ENCODE data around the gene SOX13. TPM values are rescaled to one million over a fixed set of nuclear protein-coding genes. Genes with fewer than 3 reads are reported as not detected.

The SOX13 gene
- total RNA-seq, 1 experiment from 2014 or later: 35.6 TPM

DNA sequence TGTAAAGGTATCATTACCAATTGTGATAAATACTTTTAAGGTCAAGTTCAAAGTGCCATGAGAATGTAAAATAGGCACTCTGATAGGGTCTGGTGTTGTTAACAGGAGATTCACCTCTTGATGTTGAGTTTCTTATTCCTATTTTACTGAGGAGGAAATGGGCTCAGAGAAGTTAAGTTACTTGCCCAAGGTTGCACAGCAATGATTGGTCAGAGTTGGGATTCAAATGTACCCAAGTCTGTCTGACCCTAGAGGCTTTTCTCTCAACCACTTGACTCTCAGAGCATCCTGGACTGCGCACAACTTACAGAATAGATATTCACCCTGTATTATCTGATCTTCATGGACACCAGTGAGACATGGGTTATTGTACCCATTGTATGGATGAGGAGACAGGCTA lies 33.9 kb downstream of the SOX13 start (continued):
- TF ChIP-seq, protein P1, sequence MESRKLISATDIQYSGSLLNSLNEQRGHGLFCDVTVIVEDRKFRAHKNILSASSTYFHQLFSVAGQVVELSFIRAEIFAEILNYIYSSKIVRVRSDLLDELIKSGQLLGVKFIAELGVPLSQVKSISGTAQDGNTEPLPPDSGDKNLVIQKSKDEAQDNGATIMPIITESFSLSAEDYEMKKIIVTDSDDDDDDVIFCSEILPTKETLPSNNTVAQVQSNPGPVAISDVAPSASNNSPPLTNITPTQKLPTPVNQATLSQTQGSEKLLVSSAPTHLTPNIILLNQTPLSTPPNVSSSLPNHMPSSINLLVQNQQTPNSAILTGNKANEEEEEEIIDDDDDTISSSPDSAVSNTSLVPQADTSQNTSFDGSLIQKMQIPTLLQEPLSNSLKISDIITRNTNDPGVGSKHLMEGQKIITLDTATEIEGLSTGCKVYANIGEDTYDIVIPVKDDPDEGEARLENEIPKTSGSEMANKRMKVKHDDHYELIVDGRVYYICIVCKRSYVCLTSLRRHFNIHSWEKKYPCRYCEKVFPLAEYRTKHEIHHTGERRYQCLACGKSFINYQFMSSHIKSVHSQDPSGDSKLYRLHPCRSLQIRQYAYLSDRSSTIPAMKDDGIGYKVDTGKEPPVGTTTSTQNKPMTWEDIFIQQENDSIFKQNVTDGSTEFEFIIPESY (IDR thresholded peaks at IDR 0.05; ENCODE audit: extremely low read depth, insufficient replicate concordance, low read length): no peak
- TF ChIP-seq CEBPB (IDR thresholded peaks at IDR 0.05; ENCODE audit: low read depth) (no peak), EGR1 (IDR thresholded peaks at IDR 0.05; ENCODE audit: low read depth) (no peak), POLR2A (IDR thresholded peaks at IDR 0.05; ENCODE audit: borderline replicate concordance, extremely low read depth, insufficient read depth, insufficient read length) (no peak), SIN3A (IDR thresholded peaks at IDR 0.05; ENCODE audit: low read depth) (no peak), ELF1 (IDR thresholded peaks at IDR 0.05; ENCODE audit: borderline replicate concordance, low read depth) (no peak)
- TF ChIP-seq, protein P2, sequence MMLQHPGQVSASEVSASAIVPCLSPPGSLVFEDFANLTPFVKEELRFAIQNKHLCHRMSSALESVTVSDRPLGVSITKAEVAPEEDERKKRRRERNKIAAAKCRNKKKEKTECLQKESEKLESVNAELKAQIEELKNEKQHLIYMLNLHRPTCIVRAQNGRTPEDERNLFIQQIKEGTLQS (IDR thresholded peaks at IDR 0.05): no peak
- TF ChIP-seq, protein P3, sequence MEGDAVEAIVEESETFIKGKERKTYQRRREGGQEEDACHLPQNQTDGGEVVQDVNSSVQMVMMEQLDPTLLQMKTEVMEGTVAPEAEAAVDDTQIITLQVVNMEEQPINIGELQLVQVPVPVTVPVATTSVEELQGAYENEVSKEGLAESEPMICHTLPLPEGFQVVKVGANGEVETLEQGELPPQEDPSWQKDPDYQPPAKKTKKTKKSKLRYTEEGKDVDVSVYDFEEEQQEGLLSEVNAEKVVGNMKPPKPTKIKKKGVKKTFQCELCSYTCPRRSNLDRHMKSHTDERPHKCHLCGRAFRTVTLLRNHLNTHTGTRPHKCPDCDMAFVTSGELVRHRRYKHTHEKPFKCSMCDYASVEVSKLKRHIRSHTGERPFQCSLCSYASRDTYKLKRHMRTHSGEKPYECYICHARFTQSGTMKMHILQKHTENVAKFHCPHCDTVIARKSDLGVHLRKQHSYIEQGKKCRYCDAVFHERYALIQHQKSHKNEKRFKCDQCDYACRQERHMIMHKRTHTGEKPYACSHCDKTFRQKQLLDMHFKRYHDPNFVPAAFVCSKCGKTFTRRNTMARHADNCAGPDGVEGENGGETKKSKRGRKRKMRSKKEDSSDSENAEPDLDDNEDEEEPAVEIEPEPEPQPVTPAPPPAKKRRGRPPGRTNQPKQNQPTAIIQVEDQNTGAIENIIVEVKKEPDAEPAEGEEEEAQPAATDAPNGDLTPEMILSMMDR (IDR thresholded peaks at IDR 0.05 in 2 of 3, conservative IDR thresholded peaks at IDR 0.05 in 1 of 3; ENCODE audit: borderline replicate concordance in 1 of 3, insufficient read depth in 1 of 3, low read depth in 2 of 3, low read length in 2 of 3): no peak

DNA sequence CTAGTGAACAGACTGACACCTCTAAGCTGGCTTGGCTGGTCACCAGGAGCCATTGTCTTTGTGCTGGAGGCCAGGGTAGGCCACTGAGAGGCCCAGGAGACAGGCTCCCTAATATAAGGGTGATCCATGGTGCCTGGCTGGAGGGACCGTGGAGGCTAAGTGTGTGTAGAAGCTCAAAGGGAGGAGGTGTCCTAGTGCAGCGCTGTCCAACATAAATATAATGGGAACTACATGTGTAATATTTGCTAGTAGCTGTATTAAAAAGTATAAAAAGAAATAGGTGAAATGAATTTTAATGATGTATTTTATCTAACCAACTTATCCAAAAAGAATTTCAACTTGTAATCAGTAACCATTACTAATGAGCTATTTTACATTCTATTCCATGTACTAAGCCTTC lies 35.0 kb downstream of the SOX13 start:
- no peaks in the 10 kb centered on the region for H3K36me3 ChIP-seq (ENCODE audit: control insufficient read depth in 1 of 2, insufficient read depth in 2 of 2, low read length in 2 of 2)
- H3K9me2 ChIP-seq (ENCODE audit: insufficient read depth): no peaks in the 10 kb centered on the region
- POLR2A ChIA-PET: interaction anchor here (0.9 kb wide), 1 partner anchor 22 kb away, joined by 3 read pairs; no protein-coding TSS in a partner anchor
- TF ChIP-seq, protein P1 (IDR thresholded peaks at IDR 0.05; ENCODE audit: extremely low read depth, insufficient replicate concordance, low read length): no peak
- TF ChIP-seq ZNF274 (IDR thresholded peaks at IDR 0.05; ENCODE audit: low read depth, low read length): no peak
- TF ChIP-seq, protein P3 (IDR thresholded peaks at IDR 0.05 in 2 of 3, conservative IDR thresholded peaks at IDR 0.05 in 1 of 3; ENCODE audit: borderline replicate concordance in 1 of 3, insufficient read depth in 1 of 3, low read depth in 2 of 3, low read length in 2 of 3): no peak
- TF ChIP-seq ELF1 (IDR thresholded peaks at IDR 0.05; ENCODE audit: borderline replicate concordance, low read depth): no peak
- RAD21 ChIA-PET (ENCODE audit: low non-redundant PET in 1 of 2, low total read pairs in 2 of 2, uncharacterized antibody in 2 of 2, unreplicated experiment in 2 of 2): interaction anchor here in 1 of 2 experiments (0.7 kb wide), 1 partner anchor 13 kb away, joined by 5 read pairs; no protein-coding TSS in a partner anchor
- H3K79me2 ChIP-seq (ENCODE audit: insufficient read depth, low read length): peaks cover 18% of the 10 kb centered on the region; the same call in 1 of the 2 replicates
- CTCF ChIA-PET: interaction anchor here (2.1 kb wide), 1 partner anchor 21 kb away, joined by 5 read pairs; no protein-coding TSS in a partner anchor
- no peaks in the 10 kb centered on the region for H3K9me3 ChIP-seq (ENCODE audit: control insufficient read depth in 1 of 2, insufficient read depth in 1 of 2, low read depth in 1 of 2, low read length in 2 of 2)
- no peak overlapping the region for H2AFZ ChIP-seq (ENCODE audit: low read depth, low read length, poor library complexity, severe bottlenecking)
- no peak overlapping the region for H3K27ac ChIP-seq (ENCODE audit: low read depth, low read length)
- no peak overlapping the region for H3K9ac ChIP-seq (ENCODE audit: low read length)
- no peaks in the 10 kb centered on the region for H4K20me1 ChIP-seq (ENCODE audit: insufficient read depth)
- intact Hi-C loops (cut with micrococcal nuclease): no loop called here
- no peak overlapping the region for H3K4me3 ChIP-seq (replicated peaks in 1 of 2; ENCODE audit: low read depth in 1 of 2, low read length in 2 of 2)
- no peak overlapping the region for H3K4me2 ChIP-seq (ENCODE audit: low read length)
- BruUV-seq (replicated peaks): no TSS peak
- H3K27me3 ChIP-seq (ENCODE audit: insufficient read depth, low read length): no peaks in the 10 kb centered on the region
- peaks cover 38 to 40% of the 10 kb centered on the region in 2 experiments for H3K4me1 ChIP-seq (ENCODE audit: control insufficient read depth in 1 of 2, insufficient read depth in 2 of 2, low read length in 2 of 2)
- no peak for ATAC-seq
- DNase-seq (ENCODE audit: low read depth, low spot score): no peak
